Smooth muscle cell of the pulmonary artery (primary cell): ENCODE results near the gene TSPAN31. TPM values are rescaled to one million over a fixed set of nuclear protein-coding genes. Genes with fewer than 3 reads are reported as not detected.

Experiments
- total RNA-seq: library from RNA; depleted of rRNA; stranded (reverse); fragments of >200 nt; gene quantifications from 2 replicates; pipeline ENCODE4 v1.2.3, GENCODE V29; 2014

TSPAN31 gene, protein sequence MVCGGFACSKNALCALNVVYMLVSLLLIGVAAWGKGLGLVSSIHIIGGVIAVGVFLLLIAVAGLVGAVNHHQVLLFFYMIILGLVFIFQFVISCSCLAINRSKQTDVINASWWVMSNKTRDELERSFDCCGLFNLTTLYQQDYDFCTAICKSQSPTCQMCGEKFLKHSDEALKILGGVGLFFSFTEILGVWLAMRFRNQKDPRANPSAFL
- total RNA-seq, result 51.1 and 81.8 TPM in 2 replicates

DNA sequence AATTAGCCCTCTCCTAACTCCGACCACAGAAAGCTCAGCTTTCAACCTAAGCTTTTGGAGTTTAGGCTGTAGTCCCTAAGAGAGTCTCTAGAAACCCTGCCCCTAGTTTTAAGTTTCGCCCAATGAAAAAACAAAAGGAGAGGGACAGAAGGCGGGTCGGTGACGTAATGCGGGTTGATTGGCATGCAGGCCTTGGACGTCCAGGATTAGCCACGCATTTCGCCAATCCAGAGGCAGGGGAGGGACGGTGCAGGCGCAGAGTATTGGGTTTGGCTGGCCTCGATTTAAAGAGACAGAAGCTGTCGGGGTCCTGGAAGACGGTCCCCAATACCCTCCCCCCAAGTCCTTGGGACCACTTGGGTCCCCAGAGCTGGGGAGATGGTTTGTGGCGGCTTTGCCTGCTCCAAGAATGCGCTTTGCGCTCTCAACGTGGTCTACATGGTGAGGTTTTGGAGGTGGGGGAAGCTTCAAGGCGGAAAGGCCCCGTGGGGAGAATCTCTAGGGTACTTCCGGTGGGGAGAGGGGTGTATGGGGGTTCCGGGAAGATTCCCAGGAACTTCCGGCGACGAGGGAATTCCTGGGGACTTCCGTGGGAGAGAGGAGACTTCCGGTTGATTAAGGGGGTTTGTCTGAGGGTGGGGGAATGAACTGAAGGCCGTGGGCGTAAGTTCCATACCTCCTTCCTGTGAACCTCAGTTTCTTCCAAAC is at the start of gene TSPAN31:
TSS of gene TSPAN31 (plus strand) at position 263 of the 708 bp plus-strand sequence. CDS start at position 379, 116 bp downstream.

DNA sequence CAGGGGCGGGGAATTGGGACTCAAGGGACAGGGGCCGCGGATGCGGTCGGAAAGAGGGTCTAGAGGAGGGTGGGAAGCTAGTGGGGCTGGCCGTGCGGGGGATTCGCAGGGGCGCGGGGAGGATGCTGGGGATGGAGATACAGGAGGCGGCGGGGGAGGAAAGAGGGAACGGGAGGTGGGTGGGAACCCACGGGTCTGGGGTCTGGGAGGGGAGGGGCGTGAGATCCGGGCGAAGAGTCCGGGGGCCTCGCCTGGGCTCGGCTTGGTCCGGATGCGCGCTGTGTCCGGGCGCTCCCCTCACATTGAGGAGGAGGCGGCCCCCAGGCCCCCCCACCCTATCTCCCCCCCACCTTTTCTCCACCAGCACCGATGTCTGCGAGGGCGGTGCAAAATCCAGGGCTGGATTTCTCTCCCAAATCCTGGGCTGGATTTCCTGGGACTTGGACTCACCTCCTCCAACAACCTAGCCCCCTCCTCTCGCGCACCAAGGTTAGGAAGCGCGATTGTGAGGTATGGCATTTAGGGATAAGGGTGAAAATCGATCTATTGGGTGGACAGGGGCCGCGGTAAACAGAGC is 6.1 kb upstream of the TSPAN31 start, which contains the start of gene AGAP2:
TSS of gene AGAP2 (minus strand) at position 82 of the 577 bp plus-strand sequence. CDS start 496 bp downstream, outside the sequence.

GRCh38 chr12:57751788-57752667 is 7.2 kb downstream of the TSPAN31 start, which contains the start of gene CDK4:
Gene CDK4, minus strand, starts transcription at chr12:57752310. Its CDS starts 593 bp downstream, at chr12:57751717.

GRCh38 chr12:57754411-57755193 is 9.8 kb downstream of the TSPAN31 start, which contains the start of gene MARCHF9:
Gene MARCHF9, plus strand, starts transcription at chr12:57755103. Its CDS starts 426 bp downstream, at chr12:57755529.

GRCh38 chr12:57766464-57767304 is 21.8 kb downstream of the TSPAN31 start, which contains the start of gene CYP27B1:
Gene CYP27B1, minus strand, starts transcription at chr12:57767078. Its CDS starts 37 bp downstream, at chr12:57767041.

GRCh38 chr12:57771873-57772428 is 27.1 kb downstream of the TSPAN31 start, which contains the start of gene METTL1:
Gene METTL1, minus strand, starts transcription at chr12:57772105. Its CDS starts 22 bp downstream, at chr12:57772083.

DNA sequence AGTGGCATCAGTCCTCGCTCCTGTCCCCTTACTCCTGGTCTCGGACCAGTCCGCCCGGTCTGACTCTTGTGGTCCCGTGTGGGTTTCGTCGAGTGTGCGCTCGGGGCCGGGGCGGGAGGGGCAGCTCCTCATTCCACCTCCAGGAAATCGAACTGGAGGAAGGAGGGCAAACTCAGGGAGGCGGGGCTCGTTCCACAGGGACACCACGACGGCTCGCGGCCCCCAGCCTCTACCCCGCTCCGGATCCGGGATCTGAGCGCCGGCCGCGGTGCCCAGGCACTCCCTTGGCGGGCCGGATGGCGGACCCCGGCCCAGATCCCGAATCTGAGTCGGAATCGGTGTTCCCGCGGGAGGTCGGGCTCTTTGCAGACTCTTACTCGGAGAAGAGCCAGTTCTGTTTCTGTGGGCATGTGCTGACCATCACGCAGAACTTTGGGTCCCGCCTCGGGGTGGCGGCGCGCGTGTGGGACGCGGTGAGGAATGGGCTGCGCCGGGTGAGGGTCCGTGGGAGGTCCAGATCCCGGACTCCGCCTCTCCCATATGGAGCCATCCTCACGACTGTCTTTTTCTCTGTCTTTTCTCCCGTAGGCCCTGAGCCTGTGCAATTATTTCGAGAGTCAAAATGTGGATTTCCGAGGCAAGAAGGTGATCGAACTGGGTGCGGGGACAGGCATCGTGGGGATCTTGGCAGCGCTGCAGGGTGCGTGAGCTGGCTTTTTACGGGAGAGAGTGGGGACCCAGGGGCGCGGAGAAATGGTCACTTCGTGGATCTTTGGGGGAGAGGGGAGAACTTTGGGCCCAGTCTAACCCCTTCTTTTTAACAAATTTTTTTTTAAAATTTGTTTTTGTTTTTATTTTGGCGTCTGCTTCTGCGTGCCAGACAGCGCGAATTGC is 27.8 kb downstream of the TSPAN31 start, which contains the start of gene EEF1AKMT3:
TSS of gene EEF1AKMT3 (plus strand) at position 186 of the 894 bp plus-strand sequence. CDS start at position 297, 111 bp downstream.

GRCh38 chr12:57782608-57783465 is 38.0 kb downstream of the TSPAN31 start, which contains the start of gene TSFM:
Gene TSFM, plus strand, starts transcription at chr12:57782787. Its CDS starts 15 bp downstream, at chr12:57782802.

Other genes with a start within 250 kb of the TSPAN31 start
- gene DDIT3, start 224.5 kb upstream of the TSPAN31 start, total RNA-seq, result 42.5 and 66.2 TPM in 2 replicates
- gene MBD6, start 222.2 kb upstream of the TSPAN31 start, total RNA-seq, result 8.2 and 15.3 TPM in 2 replicates
- 99.9 and 100.0 TPM in 2 replicates for gene DCTN2, start 197.8 kb upstream of the TSPAN31 start, total RNA-seq
- 0.98 and 2.1 TPM in 2 replicates for gene KIF5A, start 195.0 kb upstream of the TSPAN31 start, total RNA-seq
- gene PIP4K2C, start 153.8 kb upstream of the TSPAN31 start, total RNA-seq, result 22.9 and 28.2 TPM in 2 replicates
- 15.6 and 24.3 TPM in 2 replicates for gene DTX3, start 140.2 kb upstream of the TSPAN31 start, total RNA-seq
- gene ARHGEF25, start 133.6 kb upstream of the TSPAN31 start, total RNA-seq, result 31.5 and 31.7 TPM in 2 replicates
- 6.4 and 14.5 TPM in 2 replicates for gene B4GALNT1, start 111.8 kb upstream of the TSPAN31 start, total RNA-seq
- 330 and 353 TPM in 2 replicates for gene OS9, start 50.9 kb upstream of the TSPAN31 start, total RNA-seq
- gene AGAP2, start 6.3 kb upstream of the TSPAN31 start, total RNA-seq, result 0.17 and 0.20 TPM in 2 replicates
- gene CDK4, start 7.3 kb downstream of the TSPAN31 start, total RNA-seq, result 152 and 184 TPM in 2 replicates
- gene MARCHF9, start 10.1 kb downstream of the TSPAN31 start, total RNA-seq, result 4.2 and 6.2 TPM in 2 replicates
- gene CYP27B1, start 22.0 kb downstream of the TSPAN31 start, total RNA-seq, result 0.20 and 0.79 TPM in 2 replicates
- 6.2 and 13.6 TPM in 2 replicates for gene METTL1, start 27.1 kb downstream of the TSPAN31 start, total RNA-seq
- 6.1 and 10.7 TPM in 2 replicates for gene EEF1AKMT3, start 27.6 kb downstream of the TSPAN31 start, total RNA-seq
- gene TSFM, start 37.7 kb downstream of the TSPAN31 start, total RNA-seq, result 16.0 and 17.1 TPM in 2 replicates
- gene AVIL, start 73.7 kb downstream of the TSPAN31 start, total RNA-seq, result 4.0 and 4.2 TPM in 2 replicates
- gene CTDSP2, start 101.7 kb downstream of the TSPAN31 start, total RNA-seq, result 81.6 and 108 TPM in 2 replicates
- 2.8 and 9.8 TPM in 2 replicates for gene ATP23, start 196.5 kb downstream of the TSPAN31 start, total RNA-seq